Caco-2 (cell line): Measurements from ENCODE around the gene PTGER2. TPM values are rescaled to one million over a fixed set of nuclear protein-coding genes. Genes with fewer than 3 reads are reported as not detected.

Experiments used
- BruUV-seq: library from RNA; stranded (reverse); fragments of 400-500 nt; replicated peaks from 2 replicates; lab custom pipeline; 2021; lab: Mats Ljungman, UMichigan
- CTCF ChIA-PET: fragments of 300-600 bp; sonication (Branson Sonifier 250); formaldehyde crosslinking; loops from one replicate; lab custom pipeline; 2022; ENCODE audit warnings: antibody characterized with exemption; lab: Charles Lee
- POLR2A ChIA-PET: fragments of 300-600 bp; sonication (Branson Sonifier 250); formaldehyde crosslinking; loops from one replicate; lab custom pipeline; 2022; ENCODE audit warnings: antibody characterized with exemption; lab: Charles Lee
- DNase-seq, 2 experiments: peaks; one replicate each; pipeline versions ENCODE4 v3.0.0 to v3.0.0-alpha.2; 2020 to 2022
- H3K27me3 ChIP-seq: replicated peaks from 2 replicates; pipeline ENCODE4 v1.6.0; 2011; ENCODE audit warnings: low read length; ENCODE audit not compliant: control insufficient read depth, insufficient read depth
- H3K36me3 ChIP-seq: 2 replicates; pipeline ENCODE4 v1.5.1; 2011; ENCODE audit warnings: low read length; ENCODE audit not compliant: control insufficient read depth, insufficient read depth
- H3K4me1 ChIP-seq: fragments of 250-450 bp; sonication (Bioruptor Pico); 2 replicates; pipeline ENCODE4 v1.5.1; 2020; ENCODE audit warnings: mild to moderate bottlenecking
- H3K4me3 ChIP-seq: 2 replicates; pipeline ENCODE4 v1.5.1; 2011; ENCODE audit warnings: low read depth, mild to moderate bottlenecking, control low read depth, low read length
- H3K9me3 ChIP-seq: fragments of 250-450 bp; sonication (Bioruptor Pico); 2 replicates; pipeline ENCODE4 v1.5.1; 2020; ENCODE audit warnings: mild to moderate bottlenecking, moderate library complexity
- H3K27ac Mint-ChIP-seq: one replicate; pipeline ENCODE4 v1.8.0; 2022; ENCODE audit warnings: mixed read lengths; ENCODE audit not compliant: unreplicated experiment
- H3K27me3 Mint-ChIP-seq: one replicate; pipeline ENCODE4 v1.8.0; 2022; ENCODE audit warnings: mixed read lengths; ENCODE audit not compliant: insufficient read depth, unreplicated experiment
- H3K36me3 Mint-ChIP-seq: one replicate; pipeline ENCODE4 v1.8.0; 2022; ENCODE audit warnings: mild to moderate bottlenecking, mixed read lengths; ENCODE audit not compliant: insufficient read depth, unreplicated experiment
- H3K4me1 Mint-ChIP-seq: one replicate; pipeline ENCODE4 v1.8.0; 2022; ENCODE audit warnings: low read depth, mixed read lengths; ENCODE audit not compliant: unreplicated experiment
- H3K4me3 Mint-ChIP-seq: one replicate; pipeline ENCODE4 v1.8.0; 2022; ENCODE audit warnings: mild to moderate bottlenecking, moderate library complexity, mixed read lengths; ENCODE audit not compliant: unreplicated experiment
- H3K9me3 Mint-ChIP-seq: one replicate; pipeline ENCODE4 v1.8.0; 2022; ENCODE audit warnings: mixed read lengths; ENCODE audit not compliant: unreplicated experiment
- intact Hi-C: fragments of 100-400 bp; cut with micrococcal nuclease; formaldehyde crosslinking; loops from one replicate; pipeline ENCODE4 v1.10.0; 2022; ENCODE audit not compliant: unreplicated experiment
- total RNA-seq: library from RNA; stranded (reverse); gene quantifications from 2 replicates; pipeline ENCODE4 v1.2.3, GENCODE V29; 2022
- TF ChIP-seq, protein P1 (sequence below), 2 experiments: fragments of 200-600 bp in 1 of 2; IDR thresholded peaks; 1 replicate in 1 of 2; 2 replicates in 1 of 2; pipeline versions ENCODE4 v1.5.1 to v1.8.0; 2011 to 2022; ENCODE audit warnings: antibody characterized with exemption in 1 of 2, control low read depth in 1 of 2, inconsistent platforms in 1 of 2, low read depth in 1 of 2, low read length in 1 of 2, mild to moderate bottlenecking in 1 of 2, moderate library complexity in 1 of 2; ENCODE audit not compliant: insufficient read depth in 1 of 2, severe bottlenecking in 1 of 2, unreplicated experiment in 1 of 2

Gene PTGER2
- total RNA-seq, 1 experiment from 2014 or later = 0.27 TPM

DNA sequence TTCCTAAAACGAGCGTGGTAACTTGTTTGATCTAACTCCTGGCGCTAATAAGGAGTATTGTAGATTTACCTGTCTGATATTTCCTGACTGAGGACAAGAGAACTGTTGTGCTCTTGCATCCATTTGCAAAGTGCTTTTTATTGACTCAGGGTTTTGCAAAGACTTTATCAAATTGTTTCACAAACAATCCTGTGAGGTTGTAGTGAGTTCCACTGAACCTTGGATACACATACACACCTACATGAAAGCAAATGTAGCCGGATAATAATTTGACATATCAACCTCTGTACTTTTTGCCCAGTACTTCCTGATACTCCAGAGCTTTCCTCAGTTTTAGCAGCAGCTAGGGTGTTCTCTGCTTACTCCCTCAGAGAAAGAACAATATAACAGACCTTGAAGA lies 6.7 kb upstream of the PTGER2 start:
- TF ChIP-seq, protein P1, sequence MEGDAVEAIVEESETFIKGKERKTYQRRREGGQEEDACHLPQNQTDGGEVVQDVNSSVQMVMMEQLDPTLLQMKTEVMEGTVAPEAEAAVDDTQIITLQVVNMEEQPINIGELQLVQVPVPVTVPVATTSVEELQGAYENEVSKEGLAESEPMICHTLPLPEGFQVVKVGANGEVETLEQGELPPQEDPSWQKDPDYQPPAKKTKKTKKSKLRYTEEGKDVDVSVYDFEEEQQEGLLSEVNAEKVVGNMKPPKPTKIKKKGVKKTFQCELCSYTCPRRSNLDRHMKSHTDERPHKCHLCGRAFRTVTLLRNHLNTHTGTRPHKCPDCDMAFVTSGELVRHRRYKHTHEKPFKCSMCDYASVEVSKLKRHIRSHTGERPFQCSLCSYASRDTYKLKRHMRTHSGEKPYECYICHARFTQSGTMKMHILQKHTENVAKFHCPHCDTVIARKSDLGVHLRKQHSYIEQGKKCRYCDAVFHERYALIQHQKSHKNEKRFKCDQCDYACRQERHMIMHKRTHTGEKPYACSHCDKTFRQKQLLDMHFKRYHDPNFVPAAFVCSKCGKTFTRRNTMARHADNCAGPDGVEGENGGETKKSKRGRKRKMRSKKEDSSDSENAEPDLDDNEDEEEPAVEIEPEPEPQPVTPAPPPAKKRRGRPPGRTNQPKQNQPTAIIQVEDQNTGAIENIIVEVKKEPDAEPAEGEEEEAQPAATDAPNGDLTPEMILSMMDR (IDR thresholded peaks at IDR 0.05; ENCODE audit: insufficient read depth in 1 of 2, low read depth in 1 of 2, low read length in 1 of 2, severe bottlenecking in 1 of 2, unreplicated experiment in 1 of 2) = no peak
- ChIA-PET CTCF (no interaction called here), POLR2A (no interaction called here)
- no TSS peak for BruUV-seq
- H3K9me3 Mint-ChIP-seq = no peaks in the 10 kb centered on the region
- H3K27ac Mint-ChIP-seq = no peak overlapping the region
- H3K4me1 Mint-ChIP-seq = no peaks in the 10 kb centered on the region
- no peak overlapping the region for H3K4me3 ChIP-seq
- H3K9me3 ChIP-seq = no peaks in the 10 kb centered on the region
- H3K27me3 Mint-ChIP-seq = peaks cover 9% of the 10 kb centered on the region
- H3K4me1 ChIP-seq = no peaks in the 10 kb centered on the region
- intact Hi-C loops = no loop called here
- no peaks in the 10 kb centered on the region for H3K27me3 ChIP-seq
- no peak overlapping the region for H3K4me3 Mint-ChIP-seq
- no peaks in the 10 kb centered on the region for H3K36me3 Mint-ChIP-seq
- DNase-seq = no peak
- no peaks in the 10 kb centered on the region for H3K36me3 ChIP-seq

DNA sequence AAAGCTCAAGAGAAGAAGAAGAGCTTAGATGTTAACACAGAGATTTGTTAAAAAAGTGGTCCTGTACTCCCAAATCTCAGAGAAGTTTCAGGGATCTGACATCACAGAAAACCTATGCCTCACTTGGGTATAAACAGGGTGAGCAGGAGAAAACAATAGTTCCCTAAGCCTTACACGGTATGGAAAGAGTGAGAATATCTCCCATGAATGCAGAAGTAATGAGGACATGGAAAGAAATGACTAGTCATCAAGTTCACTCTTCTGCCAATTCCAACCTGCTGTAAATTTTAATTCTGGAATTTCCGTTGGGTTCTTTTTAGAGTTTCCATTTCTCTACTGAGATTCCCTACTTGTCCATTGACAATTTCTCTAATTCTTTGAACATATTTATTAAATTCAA lies 6.2 kb upstream of the PTGER2 start:
- Mint-ChIP-seq H3K9me3 (no peaks in the 10 kb centered on the region), H3K36me3 (no peaks in the 10 kb centered on the region), H3K27me3 (peaks cover 9% of the 10 kb centered on the region), H3K27ac (no peak overlapping the region), H3K4me1 (no peaks in the 10 kb centered on the region), H3K4me3 (no peak overlapping the region)
- Histone ChIP-seq H3K27me3 (no peaks in the 10 kb centered on the region), H3K36me3 (no peaks in the 10 kb centered on the region), H3K4me3 (no peak overlapping the region), H3K4me1 (no peaks in the 10 kb centered on the region), H3K9me3 (no peaks in the 10 kb centered on the region)
- TF ChIP-seq, protein P1 (IDR thresholded peaks at IDR 0.05; ENCODE audit: insufficient read depth in 1 of 2, low read depth in 1 of 2, low read length in 1 of 2, severe bottlenecking in 1 of 2, unreplicated experiment in 1 of 2) = no peak
- intact Hi-C loops = no loop called here
- ChIA-PET CTCF (no interaction called here), POLR2A (no interaction called here)
- BruUV-seq = no TSS peak
- no peak for DNase-seq

- POLR2A ChIA-PET = no interaction called here
- BruUV-seq = no TSS peak
- Histone ChIP-seq H3K9me3 (no peaks in the 10 kb centered on the region), H3K27me3 (no peaks in the 10 kb centered on the region; the same call in 1 of the 2 replicates), H3K36me3 (no peaks in the 10 kb centered on the region), H3K4me3 (no peak overlapping the region), H3K4me1 (no peaks in the 10 kb centered on the region)
- peaks cover 5% of the 10 kb centered on the region for H3K36me3 Mint-ChIP-seq
- H3K9me3 Mint-ChIP-seq = no peaks in the 10 kb centered on the region
- CTCF ChIA-PET = interaction anchor here (1.1 kb wide), 1 partner anchor 10 kb away, joined by 3 read pairs; no protein-coding TSS in a partner anchor
- peaks cover 20% of the 10 kb centered on the region for H3K27me3 Mint-ChIP-seq
- DNase-seq = no peak
- no peak overlapping the region for H3K27ac Mint-ChIP-seq
- no peak overlapping the region for H3K4me3 Mint-ChIP-seq
- TF ChIP-seq, protein P1 (IDR thresholded peaks at IDR 0.05; ENCODE audit: insufficient read depth in 1 of 2, low read depth in 1 of 2, low read length in 1 of 2, severe bottlenecking in 1 of 2, unreplicated experiment in 1 of 2) = no peak
- H3K4me1 Mint-ChIP-seq = peaks cover 15% of the 10 kb centered on the region
- intact Hi-C loops = loop anchor here (10.0 kb wide), 1 partner anchor 94 kb away; no protein-coding TSS in a partner anchor
These were observed 3.6 kb upstream of the PTGER2 start for GRCh38 chr14:52310541-52310940.
